K562 (cell line): ENCODE measurements around the gene TUBB6. TPM values are rescaled to one million over a fixed set of nuclear protein-coding genes. Genes with fewer than 3 reads are reported as not detected.

Source experiments
- CHCHD3 ChIP-seq: fragments of 250-450 bp; sonication (Bioruptor Pico); IDR thresholded peaks from 2 replicates; pipeline ENCODE4 v2.1.2; 2022; ENCODE audit warnings: mild to moderate bottlenecking
- HNRNPL ChIP-seq: fragments of 200-400 bp; formaldehyde crosslinking; IDR thresholded peaks from 2 replicates; pipeline ENCODE4 v1.6.1; 2017; ENCODE audit warnings: low read depth, mild to moderate bottlenecking, low read length
- MTA2 ChIP-seq: fragments of 450-650 bp; IDR thresholded peaks from 2 replicates; pipeline ENCODE4 v1.6.1; 2016; ENCODE audit warnings: low read depth
- MYBL2 ChIP-seq, 2 experiments: fragments of 450-650 bp in 1 of 2; sonication (generic) in 1 of 2; formaldehyde crosslinking in 1 of 2; IDR thresholded peaks; 2 replicates each; pipeline versions ENCODE4 v1.6.1 to v1.8.1; 2017 to 2022; ENCODE audit warnings: borderline replicate concordance in 1 of 2, inconsistent platforms in 1 of 2, low read depth in 1 of 2, mild to moderate bottlenecking in 1 of 2, missing genetic modification reagents in 1 of 2, moderate library complexity in 1 of 2
- PTTG1 ChIP-seq: fragments of 450-650 bp; IDR thresholded peaks from 2 replicates; pipeline ENCODE4 v1.6.1; 2016; ENCODE audit warnings: low read depth, mild to moderate bottlenecking, missing genetic modification characterization, missing compliant biosample characterization
- RNF2 ChIP-seq: sonication (generic); IDR thresholded peaks from 2 replicates; pipeline ENCODE4 v1.6.1; 2016
- SMAD4 ChIP-seq: fragments of 250-450 bp; sonication (Bioruptor Pico); conservative IDR thresholded peaks from 2 replicates; pipeline ENCODE4 v1.8.0; 2021; ENCODE audit warnings: inconsistent platforms, mild to moderate bottlenecking, moderate library complexity
- TAL1 ChIP-seq: fragments of 450-650 bp; IDR thresholded peaks from 2 replicates; pipeline ENCODE4 v1.6.1; 2016; ENCODE audit warnings: mild to moderate bottlenecking
- ZNF41 ChIP-seq: fragments of 250-450 bp; sonication (Bioruptor Pico); conservative IDR thresholded peaks from 2 replicates; pipeline ENCODE4 v1.4.0; 2020; ENCODE audit warnings: mild to moderate bottlenecking
- ZNF830 ChIP-seq: fragments of 250-450 bp; sonication (Bioruptor Pico); IDR thresholded peaks from 2 replicates; pipeline ENCODE4 v1.5.0; 2021; ENCODE audit warnings: mild to moderate bottlenecking
- polyA plus RNA-seq, 8 experiments: library from polyadenylated mRNA; depleted of rRNA in 4 of 8; stranded (reverse) in 5 of 8; unstranded in 3 of 8; fragments of >200 nt; fragmentation: Nextera tagmentation in 2 of 8; fragmentation: Illumina TruSeq in 1 of 8; extraction: Ambion mirVana in 2 of 8; extraction: Trizol in 1 of 8; gene quantifications; 2 replicates each; pipeline versions ENCODE4 v1.2.1 to v1.2.3, GENCODE V29; 2011 to 2014; ENCODE audit warnings: inconsistent platforms in 1 of 8, missing spikeins in 1 of 8
- total RNA-seq, 7 experiments: library from RNA; depleted of rRNA in 6 of 7; stranded (reverse); fragments of >200 nt in 6 of 7; fragmentation: Illumina TruSeq in 2 of 7; extraction: Trizol in 2 of 7; gene quantifications; 2 replicates each; pipeline versions ENCODE4 v1.2.1 to v1.2.3, GENCODE V29; 2011 to 2021; ENCODE audit warnings: low replicate concordance in 1 of 7
- TF ChIP-seq, protein P1 (sequence below): fragments of 450-650 bp; IDR thresholded peaks from 2 replicates; pipeline ENCODE4 v1.6.1; 2016; ENCODE audit warnings: mild to moderate bottlenecking, moderate library complexity
- TF ChIP-seq, protein P2 (sequence below): sonication (generic); formaldehyde crosslinking; IDR thresholded peaks from 2 replicates; pipeline ENCODE4 v1.8.1; 2023; ENCODE audit warnings: mild to moderate bottlenecking, missing genetic modification reagents, moderate library complexity
- TF ChIP-seq, protein P3 (sequence below), 2 experiments: IDR thresholded peaks; 2 replicates each; pipeline ENCODE4 v1.6.1; 2011; ENCODE audit warnings: borderline replicate concordance in 1 of 2, control low read depth in 1 of 2, low read depth in 1 of 2, low read length in 1 of 2, mild to moderate bottlenecking in 1 of 2, mixed read lengths in 1 of 2, moderate library complexity in 1 of 2; ENCODE audit not compliant: insufficient read depth in 1 of 2, insufficient read length in 1 of 2, poor library complexity in 1 of 2, severe bottlenecking in 1 of 2; ENCODE audit errors: extremely low read depth in 1 of 2

Gene TUBB6
- total and polyA plus RNA-seq, 9 of the 15 experiments (the other 6 are each of a cell fraction or from before 2014, with no cell fraction given), result 43.9 to 404 (median 81.1) TPM

DNA sequence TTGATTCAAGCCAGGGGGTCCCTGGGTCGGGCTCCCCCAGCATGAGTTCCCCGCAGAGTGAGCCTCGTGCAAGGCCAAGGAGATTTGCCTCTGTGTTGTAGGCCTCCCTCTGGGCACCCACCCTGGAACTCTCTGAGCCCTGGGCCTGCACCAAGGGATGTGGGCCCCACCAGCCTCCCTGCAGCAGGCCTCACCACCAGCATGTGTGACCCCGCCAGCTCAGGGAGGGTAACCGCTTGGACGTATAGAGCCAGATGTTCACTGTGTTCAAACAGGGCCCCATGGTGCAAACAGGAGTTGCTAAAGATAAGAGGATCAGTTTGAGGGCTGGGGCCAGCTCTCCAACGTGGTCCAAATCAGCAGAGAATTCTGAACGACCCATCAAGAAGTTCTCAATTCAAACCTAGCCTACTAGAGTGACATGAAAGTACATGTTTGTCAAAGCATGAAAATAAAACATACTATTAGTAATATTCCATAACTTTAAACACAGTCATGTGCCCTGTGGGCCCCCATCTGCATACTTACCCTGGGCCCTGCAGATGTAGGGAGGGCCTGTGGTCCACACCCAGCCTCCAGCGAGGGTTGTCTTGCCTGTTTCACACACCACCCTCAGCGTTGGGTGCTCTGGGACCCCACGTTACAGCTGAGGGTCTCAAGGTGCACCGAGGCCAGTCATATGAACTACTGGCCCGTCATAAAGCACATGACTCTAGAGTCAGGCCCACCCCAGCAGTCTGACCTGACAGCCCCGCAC, 5.5 kb upstream of the TUBB6 start (continued):
- TF ChIP-seq, protein P1, sequence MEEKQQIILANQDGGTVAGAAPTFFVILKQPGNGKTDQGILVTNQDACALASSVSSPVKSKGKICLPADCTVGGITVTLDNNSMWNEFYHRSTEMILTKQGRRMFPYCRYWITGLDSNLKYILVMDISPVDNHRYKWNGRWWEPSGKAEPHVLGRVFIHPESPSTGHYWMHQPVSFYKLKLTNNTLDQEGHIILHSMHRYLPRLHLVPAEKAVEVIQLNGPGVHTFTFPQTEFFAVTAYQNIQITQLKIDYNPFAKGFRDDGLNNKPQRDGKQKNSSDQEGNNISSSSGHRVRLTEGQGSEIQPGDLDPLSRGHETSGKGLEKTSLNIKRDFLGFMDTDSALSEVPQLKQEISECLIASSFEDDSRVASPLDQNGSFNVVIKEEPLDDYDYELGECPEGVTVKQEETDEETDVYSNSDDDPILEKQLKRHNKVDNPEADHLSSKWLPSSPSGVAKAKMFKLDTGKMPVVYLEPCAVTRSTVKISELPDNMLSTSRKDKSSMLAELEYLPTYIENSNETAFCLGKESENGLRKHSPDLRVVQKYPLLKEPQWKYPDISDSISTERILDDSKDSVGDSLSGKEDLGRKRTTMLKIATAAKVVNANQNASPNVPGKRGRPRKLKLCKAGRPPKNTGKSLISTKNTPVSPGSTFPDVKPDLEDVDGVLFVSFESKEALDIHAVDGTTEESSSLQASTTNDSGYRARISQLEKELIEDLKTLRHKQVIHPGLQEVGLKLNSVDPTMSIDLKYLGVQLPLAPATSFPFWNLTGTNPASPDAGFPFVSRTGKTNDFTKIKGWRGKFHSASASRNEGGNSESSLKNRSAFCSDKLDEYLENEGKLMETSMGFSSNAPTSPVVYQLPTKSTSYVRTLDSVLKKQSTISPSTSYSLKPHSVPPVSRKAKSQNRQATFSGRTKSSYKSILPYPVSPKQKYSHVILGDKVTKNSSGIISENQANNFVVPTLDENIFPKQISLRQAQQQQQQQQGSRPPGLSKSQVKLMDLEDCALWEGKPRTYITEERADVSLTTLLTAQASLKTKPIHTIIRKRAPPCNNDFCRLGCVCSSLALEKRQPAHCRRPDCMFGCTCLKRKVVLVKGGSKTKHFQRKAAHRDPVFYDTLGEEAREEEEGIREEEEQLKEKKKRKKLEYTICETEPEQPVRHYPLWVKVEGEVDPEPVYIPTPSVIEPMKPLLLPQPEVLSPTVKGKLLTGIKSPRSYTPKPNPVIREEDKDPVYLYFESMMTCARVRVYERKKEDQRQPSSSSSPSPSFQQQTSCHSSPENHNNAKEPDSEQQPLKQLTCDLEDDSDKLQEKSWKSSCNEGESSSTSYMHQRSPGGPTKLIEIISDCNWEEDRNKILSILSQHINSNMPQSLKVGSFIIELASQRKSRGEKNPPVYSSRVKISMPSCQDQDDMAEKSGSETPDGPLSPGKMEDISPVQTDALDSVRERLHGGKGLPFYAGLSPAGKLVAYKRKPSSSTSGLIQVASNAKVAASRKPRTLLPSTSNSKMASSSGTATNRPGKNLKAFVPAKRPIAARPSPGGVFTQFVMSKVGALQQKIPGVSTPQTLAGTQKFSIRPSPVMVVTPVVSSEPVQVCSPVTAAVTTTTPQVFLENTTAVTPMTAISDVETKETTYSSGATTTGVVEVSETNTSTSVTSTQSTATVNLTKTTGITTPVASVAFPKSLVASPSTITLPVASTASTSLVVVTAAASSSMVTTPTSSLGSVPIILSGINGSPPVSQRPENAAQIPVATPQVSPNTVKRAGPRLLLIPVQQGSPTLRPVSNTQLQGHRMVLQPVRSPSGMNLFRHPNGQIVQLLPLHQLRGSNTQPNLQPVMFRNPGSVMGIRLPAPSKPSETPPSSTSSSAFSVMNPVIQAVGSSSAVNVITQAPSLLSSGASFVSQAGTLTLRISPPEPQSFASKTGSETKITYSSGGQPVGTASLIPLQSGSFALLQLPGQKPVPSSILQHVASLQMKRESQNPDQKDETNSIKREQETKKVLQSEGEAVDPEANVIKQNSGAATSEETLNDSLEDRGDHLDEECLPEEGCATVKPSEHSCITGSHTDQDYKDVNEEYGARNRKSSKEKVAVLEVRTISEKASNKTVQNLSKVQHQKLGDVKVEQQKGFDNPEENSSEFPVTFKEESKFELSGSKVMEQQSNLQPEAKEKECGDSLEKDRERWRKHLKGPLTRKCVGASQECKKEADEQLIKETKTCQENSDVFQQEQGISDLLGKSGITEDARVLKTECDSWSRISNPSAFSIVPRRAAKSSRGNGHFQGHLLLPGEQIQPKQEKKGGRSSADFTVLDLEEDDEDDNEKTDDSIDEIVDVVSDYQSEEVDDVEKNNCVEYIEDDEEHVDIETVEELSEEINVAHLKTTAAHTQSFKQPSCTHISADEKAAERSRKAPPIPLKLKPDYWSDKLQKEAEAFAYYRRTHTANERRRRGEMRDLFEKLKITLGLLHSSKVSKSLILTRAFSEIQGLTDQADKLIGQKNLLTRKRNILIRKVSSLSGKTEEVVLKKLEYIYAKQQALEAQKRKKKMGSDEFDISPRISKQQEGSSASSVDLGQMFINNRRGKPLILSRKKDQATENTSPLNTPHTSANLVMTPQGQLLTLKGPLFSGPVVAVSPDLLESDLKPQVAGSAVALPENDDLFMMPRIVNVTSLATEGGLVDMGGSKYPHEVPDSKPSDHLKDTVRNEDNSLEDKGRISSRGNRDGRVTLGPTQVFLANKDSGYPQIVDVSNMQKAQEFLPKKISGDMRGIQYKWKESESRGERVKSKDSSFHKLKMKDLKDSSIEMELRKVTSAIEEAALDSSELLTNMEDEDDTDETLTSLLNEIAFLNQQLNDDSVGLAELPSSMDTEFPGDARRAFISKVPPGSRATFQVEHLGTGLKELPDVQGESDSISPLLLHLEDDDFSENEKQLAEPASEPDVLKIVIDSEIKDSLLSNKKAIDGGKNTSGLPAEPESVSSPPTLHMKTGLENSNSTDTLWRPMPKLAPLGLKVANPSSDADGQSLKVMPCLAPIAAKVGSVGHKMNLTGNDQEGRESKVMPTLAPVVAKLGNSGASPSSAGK, result peak; percentile 92
- TF ChIP-seq, protein P2, sequence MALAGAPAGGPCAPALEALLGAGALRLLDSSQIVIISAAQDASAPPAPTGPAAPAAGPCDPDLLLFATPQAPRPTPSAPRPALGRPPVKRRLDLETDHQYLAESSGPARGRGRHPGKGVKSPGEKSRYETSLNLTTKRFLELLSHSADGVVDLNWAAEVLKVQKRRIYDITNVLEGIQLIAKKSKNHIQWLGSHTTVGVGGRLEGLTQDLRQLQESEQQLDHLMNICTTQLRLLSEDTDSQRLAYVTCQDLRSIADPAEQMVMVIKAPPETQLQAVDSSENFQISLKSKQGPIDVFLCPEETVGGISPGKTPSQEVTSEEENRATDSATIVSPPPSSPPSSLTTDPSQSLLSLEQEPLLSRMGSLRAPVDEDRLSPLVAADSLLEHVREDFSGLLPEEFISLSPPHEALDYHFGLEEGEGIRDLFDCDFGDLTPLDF (CRISPR knock-in tag), result 0 out of 2 replicates have a peak, but pooled peaks have one; percentile 28
- TF ChIP-seq, protein P3, sequence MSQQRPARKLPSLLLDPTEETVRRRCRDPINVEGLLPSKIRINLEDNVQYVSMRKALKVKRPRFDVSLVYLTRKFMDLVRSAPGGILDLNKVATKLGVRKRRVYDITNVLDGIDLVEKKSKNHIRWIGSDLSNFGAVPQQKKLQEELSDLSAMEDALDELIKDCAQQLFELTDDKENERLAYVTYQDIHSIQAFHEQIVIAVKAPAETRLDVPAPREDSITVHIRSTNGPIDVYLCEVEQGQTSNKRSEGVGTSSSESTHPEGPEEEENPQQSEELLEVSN (IDR thresholded peaks at IDR 0.05; ENCODE audit: borderline replicate concordance in 1 of 2, extremely low read depth in 1 of 2, insufficient read depth in 1 of 2, insufficient read length in 1 of 2, low read depth in 1 of 2, low read length in 1 of 2, poor library complexity in 1 of 2, severe bottlenecking in 1 of 2), result peak; percentile 46 to 86
- TF ChIP-seq TAL1 (peak; percentile 84), MYBL2 (IDR thresholded peaks at IDR 0.05; ENCODE audit: low read depth) (0 out of 2 replicates have a peak, but pooled peaks have one; percentile 27), MYBL2 (CRISPR knock-in tag; IDR thresholded peaks at IDR 0.05; ENCODE audit: borderline replicate concordance) (no peak), ZNF41 (CRISPR knock-in tag) (no peak), MTA2 (peak; percentile 68), SMAD4 (CRISPR knock-in tag) (peak; percentile 87), PTTG1 (tag) (no peak), HNRNPL (no peak), ZNF830 (CRISPR knock-in tag) (no peak), CHCHD3 (CRISPR knock-in tag) (no peak), RNF2 (peak; percentile 56; the same call in 1 of the 2 replicates)
